VCaP (cell line): ENCODE data around the gene PLIN1.
A peak's percentile ranks its signal among the peaks of the same experiment; 100 is the strongest.

Experiments used
- H3K27ac ChIP-seq: fragments of 450-650 bp; 2 replicates; pipeline ENCODE4 v1.5.1; 2017
- CTCF ChIP-seq: fragments of 450-650 bp; conservative IDR thresholded peaks from 2 replicates; pipeline ENCODE4 v1.5.1; 2017; ENCODE audit warnings: mild to moderate bottlenecking, moderate library complexity

Gene PLIN1

GRCh38 chr15:89657686-89658200, 21.4 kb downstream of the PLIN1 start:
- no peak for TF ChIP-seq CTCF
- no peak overlapping the region for H3K27ac ChIP-seq

GRCh38 chr15:89656116-89656815, 22.9 kb downstream of the PLIN1 start:
- no peak for TF ChIP-seq CTCF
- H3K27ac ChIP-seq = peak overlapping the region; percentile 82

- no peak for TF ChIP-seq CTCF
- H3K27ac ChIP-seq = peak within 1 kb of the TSS; percentile 82
Measured at GRCh38 chr15:89654847-89655805, 24.0 kb downstream of the PLIN1 start, which contains the start of gene KIF7. Gene KIF7, minus strand, starts transcription at chr15:89655467. Its CDS starts 2,537 bp downstream, at chr15:89652930.

GRCh38 chr15:89654301-89654761, 24.8 kb downstream of the PLIN1 start:
- H3K27ac ChIP-seq = peak overlapping the region; percentile 82
- TF ChIP-seq CTCF = no peak

- no peak for TF ChIP-seq CTCF
- H3K27ac ChIP-seq = no peak overlapping the region
Measured at GRCh38 chr15:89653578-89653977, 25.6 kb downstream of the PLIN1 start.

GRCh38 chr15:89652666-89653065, 26.5 kb downstream of the PLIN1 start:
- TF ChIP-seq CTCF = no peak
- H3K27ac ChIP-seq = no peak overlapping the region

GRCh38 chr15:89652131-89652530, 27.0 kb downstream of the PLIN1 start:
- H3K27ac ChIP-seq = no peak overlapping the region
- no peak for TF ChIP-seq CTCF
